GM12878 (cell line): ENCODE measurements around the gene LCN12.

Experiments used
- BHLHE40 ChIP-seq, 2 experiments: fragments of 450-650 bp in 1 of 2; IDR thresholded peaks; 2 replicates each; pipeline ENCODE4 v1.6.1; 2011 to 2017; ENCODE audit warnings: low read depth in 2 of 2, borderline replicate concordance in 1 of 2, improper control_type of control experiment in 1 of 2, low read length in 1 of 2, mild to moderate bottlenecking in 1 of 2
- CTCF ChIP-seq, 3 experiments: IDR thresholded peaks in 2 of 3; conservative IDR thresholded peaks in 1 of 3; 2 replicates each; pipeline ENCODE4 v1.5.1; 2011; ENCODE audit warnings: low read depth in 3 of 3, low read length in 3 of 3, mild to moderate bottlenecking in 3 of 3, control low read depth in 2 of 3, moderate library complexity in 2 of 3, inconsistent platforms in 1 of 3, mixed read lengths in 1 of 3; ENCODE audit not compliant: control insufficient read depth in 2 of 3, insufficient read depth in 1 of 3; ENCODE audit errors: extremely low read depth in 1 of 3
- HDGF ChIP-seq: fragments of 450-650 bp; IDR thresholded peaks from 2 replicates; pipeline ENCODE4 v1.6.1; 2016; ENCODE audit warnings: antibody characterized with exemption
- NFYB ChIP-seq: IDR thresholded peaks from 2 replicates; pipeline ENCODE4 v1.6.1; 2011; ENCODE audit warnings: low read depth, mild to moderate bottlenecking, low read length, improper control_type of control experiment, moderate library complexity; ENCODE audit not compliant: insufficient read depth
- POLR2A ChIP-seq: IDR thresholded peaks from 2 replicates; pipeline ENCODE4 v1.6.1; 2011; ENCODE audit warnings: low read depth, mild to moderate bottlenecking, low read length
- ZBED1 ChIP-seq: IDR thresholded peaks from 2 replicates; pipeline ENCODE4 v1.6.1; 2016; ENCODE audit warnings: borderline replicate concordance
- ZNF384 ChIP-seq: IDR thresholded peaks from 2 replicates; pipeline ENCODE4 v1.6.1; 2012; ENCODE audit warnings: low read depth, mild to moderate bottlenecking, low read length, improper control_type of control experiment, borderline replicate concordance
- ZNF622 ChIP-seq: fragments of 450-650 bp; IDR thresholded peaks from 2 replicates; pipeline ENCODE4 v1.6.1; 2017; ENCODE audit warnings: mild to moderate bottlenecking, inconsistent platforms
- TF ChIP-seq, protein P1 (sequence below): IDR thresholded peaks from 2 replicates; pipeline ENCODE4 v1.6.1; 2011; ENCODE audit warnings: borderline replicate concordance, low read depth, mild to moderate bottlenecking, moderate library complexity, low read length; ENCODE audit not compliant: insufficient read depth, poor library complexity, severe bottlenecking

GRCh38 chr9:136973618-136974617, 21.8 kb downstream of the LCN12 start:
- TF ChIP-seq ZBED1: no peak
- no peak for TF ChIP-seq CTCF (IDR thresholded peaks at IDR 0.05 in 2 of 3, conservative IDR thresholded peaks at IDR 0.05 in 1 of 3; ENCODE audit: control insufficient read depth in 2 of 3, extremely low read depth in 1 of 3, insufficient read depth in 1 of 3, low read depth in 3 of 3, low read length in 3 of 3)
- no peak for TF ChIP-seq POLR2A
- TF ChIP-seq ZNF384: no peak
- TF ChIP-seq NFYB: no peak
- no peak for TF ChIP-seq ZNF622
- no peak for TF ChIP-seq BHLHE40 (IDR thresholded peaks at IDR 0.05; ENCODE audit: borderline replicate concordance in 1 of 2, low read depth in 2 of 2, low read length in 1 of 2)
- TF ChIP-seq, protein P1, sequence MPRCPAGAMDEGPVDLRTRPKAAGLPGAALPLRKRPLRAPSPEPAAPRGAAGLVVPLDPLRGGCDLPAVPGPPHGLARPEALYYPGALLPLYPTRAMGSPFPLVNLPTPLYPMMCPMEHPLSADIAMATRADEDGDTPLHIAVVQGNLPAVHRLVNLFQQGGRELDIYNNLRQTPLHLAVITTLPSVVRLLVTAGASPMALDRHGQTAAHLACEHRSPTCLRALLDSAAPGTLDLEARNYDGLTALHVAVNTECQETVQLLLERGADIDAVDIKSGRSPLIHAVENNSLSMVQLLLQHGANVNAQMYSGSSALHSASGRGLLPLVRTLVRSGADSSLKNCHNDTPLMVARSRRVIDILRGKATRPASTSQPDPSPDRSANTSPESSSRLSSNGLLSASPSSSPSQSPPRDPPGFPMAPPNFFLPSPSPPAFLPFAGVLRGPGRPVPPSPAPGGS: no peak
- no peak for TF ChIP-seq HDGF
